Hypothalamus (tissue), 51 donors: ENCODE results near the gene MUC15.
"Not testable (repeated sequence)": the region's sequence is repeated elsewhere in the genome, so short reads cannot be mapped to it uniquely, and the experiment has no call there.

Experiments
- DNase-seq, 51 donors: peaks; one replicate each; lab custom pipeline; 2025; lab: John Stamatoyannopoulos, UW

MUC15 gene, protein sequence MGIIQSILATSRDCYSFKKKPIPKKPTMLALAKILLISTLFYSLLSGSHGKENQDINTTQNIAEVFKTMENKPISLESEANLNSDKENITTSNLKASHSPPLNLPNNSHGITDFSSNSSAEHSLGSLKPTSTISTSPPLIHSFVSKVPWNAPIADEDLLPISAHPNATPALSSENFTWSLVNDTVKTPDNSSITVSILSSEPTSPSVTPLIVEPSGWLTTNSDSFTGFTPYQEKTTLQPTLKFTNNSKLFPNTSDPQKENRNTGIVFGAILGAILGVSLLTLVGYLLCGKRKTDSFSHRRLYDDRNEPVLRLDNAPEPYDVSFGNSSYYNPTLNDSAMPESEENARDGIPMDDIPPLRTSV

GRCh38 chr11:26571861-26572654 lies at the start of gene MUC15:
TSS of gene MUC15 (minus strand) at chr11:26572263. CDS start at chr11:26567094, 5,169 bp downstream.
- no peak for DNase-seq

DNA sequence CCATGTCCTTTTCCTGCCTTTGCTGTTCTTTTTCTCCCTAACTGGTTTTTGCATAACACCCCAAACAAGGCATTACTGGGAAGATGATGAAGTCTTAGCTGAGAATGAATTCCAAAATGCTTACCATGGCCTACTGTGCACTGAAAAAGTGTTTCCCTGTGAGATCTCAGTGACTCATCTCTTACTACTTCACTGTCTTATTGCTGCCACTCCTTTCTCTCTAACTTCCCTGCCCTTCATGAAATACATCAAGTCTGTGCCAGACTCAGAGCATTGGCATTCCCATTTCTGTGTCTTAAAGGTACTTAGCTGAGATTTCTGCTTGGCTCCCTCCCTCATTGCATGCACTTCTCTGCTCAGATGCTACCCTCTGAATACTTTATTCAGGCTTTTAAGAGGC lies 49.1 kb upstream of the MUC15 start:
- no peak for DNase-seq

- DNase-seq, result no peak
Observed at GRCh38 chr11:26620282-26621045, 48.4 kb upstream of the MUC15 start.

- no peak for DNase-seq
Observed at GRCh38 chr11:26618441-26618840, 46.4 kb upstream of the MUC15 start.

DNA sequence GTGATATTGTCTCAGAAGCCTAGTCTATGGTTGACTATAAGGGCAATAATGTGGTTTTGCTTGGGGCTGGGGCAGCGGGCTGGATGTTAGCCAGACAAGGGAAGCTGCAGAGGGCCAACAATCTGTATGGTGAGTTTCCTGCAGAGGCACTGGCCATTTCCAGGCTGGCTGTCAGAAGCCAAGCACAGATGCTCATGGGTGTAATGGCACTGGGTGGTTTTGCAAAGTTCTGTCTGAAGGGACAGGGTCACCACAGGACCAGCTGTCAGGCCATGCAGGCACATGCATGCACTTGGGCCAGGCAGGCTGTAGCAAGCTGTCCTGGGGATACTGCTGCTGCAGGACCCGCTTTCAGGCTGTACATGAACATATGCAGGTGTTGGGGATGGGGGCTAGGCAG lies 41.7 kb upstream of the MUC15 start:
- no peak for DNase-seq

GRCh38 chr11:26608507-26609146 lies 36.6 kb upstream of the MUC15 start:
- no peak for DNase-seq

DNA sequence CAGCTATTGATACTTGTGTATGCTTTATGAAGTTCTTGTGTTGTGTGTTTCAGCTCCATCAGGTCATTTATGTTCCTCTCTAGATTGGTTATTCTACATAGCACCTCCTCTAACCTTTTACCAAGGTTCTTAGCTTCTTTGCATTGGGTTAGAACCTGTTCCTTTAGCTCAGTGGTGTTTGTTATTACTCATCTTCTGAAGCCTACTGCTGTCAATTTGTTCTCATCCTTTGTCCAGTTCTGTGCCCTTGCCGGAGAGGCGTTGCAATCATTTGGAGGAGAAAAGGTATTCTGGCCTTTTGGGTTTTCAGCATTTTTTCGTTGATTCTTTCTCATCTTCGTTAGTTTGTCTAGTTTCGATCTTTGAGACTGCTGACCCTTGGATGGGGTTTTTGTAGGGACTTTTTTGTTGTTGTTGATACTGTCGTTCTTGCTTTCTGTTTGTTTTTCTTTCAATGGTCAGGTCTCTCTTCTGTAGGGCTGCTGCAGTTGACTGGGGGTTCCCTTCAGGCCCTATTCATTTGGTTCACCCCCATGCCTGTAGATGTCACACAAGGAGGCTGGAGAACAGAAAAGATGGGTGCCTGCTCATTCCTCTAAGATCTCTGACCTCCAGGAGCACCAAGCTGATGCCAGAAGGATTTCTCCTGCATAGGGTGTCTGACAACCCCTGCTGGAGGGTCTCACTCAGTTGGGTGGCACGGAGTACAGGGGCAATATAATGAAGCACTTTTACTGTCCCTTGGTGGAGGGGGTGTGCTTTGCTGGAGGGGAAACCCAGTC lies 35.9 kb upstream of the MUC15 start:
- DNase-seq, result no peak

DNA sequence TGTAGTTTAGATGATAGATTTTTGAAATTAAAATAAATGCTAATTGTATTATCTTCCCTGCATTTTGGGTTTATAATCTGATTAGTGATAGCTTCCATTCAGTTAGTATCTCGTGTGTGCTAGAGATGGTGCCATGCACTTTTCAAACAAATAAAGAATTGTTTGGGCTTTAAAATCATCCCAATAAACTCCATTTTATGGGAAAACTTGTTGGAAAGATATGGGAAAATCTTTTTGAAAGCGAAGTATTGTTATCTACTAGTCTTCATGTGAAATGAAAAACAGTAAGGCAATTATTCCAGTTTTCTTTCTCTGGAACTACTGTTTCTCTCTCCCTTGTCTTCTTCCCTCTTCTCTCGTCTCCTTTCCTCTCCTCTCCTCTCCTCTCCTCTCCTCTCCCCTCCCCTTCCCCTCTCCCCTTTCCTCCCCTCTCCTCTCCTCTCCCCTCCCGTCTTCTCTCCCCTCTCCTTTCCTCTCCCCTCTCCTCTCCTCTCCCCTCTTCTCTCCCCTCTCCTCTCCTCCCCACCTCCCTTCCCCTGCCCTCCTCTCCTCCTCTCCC lies 27.9 kb upstream of the MUC15 start:
- no peak for DNase-seq

GRCh38 chr11:26599425-26599824 lies 27.4 kb upstream of the MUC15 start:
- no peak for DNase-seq

- DNase-seq, result no peak
Observed at GRCh38 chr11:26597899-26598298, 25.8 kb upstream of the MUC15 start.

DNA sequence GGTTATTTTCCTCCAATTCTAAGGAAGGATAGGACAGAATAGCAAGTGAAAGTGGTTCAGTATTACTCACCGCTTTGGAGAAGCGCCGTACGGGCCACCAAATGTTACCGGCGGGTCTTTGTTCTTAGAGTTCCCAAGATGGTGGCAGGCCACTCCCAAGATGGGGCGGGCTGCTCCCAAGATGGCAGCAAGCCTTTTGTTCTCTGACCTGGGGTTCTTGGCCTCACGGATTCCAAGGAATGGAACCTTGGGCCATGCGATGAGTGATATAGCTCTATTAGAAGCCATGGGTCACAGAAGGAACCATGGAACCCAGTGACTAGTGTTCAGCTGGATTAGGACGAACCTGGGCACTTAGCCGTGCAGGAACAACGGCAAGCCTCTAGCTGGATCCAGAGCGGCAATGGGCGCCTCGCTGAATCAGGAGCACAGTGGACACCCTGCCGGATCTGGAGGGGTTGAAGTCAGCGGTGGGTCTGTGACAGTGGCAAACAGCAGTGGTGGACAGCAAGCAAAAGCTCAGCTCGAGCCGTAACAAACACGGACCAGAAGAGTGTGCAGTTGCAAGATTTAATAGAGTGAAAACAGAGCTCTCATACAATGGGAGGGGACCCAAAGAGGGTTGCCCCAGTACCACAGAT lies 25.1 kb upstream of the MUC15 start:
- not testable (repeated sequence) for DNase-seq

DNA sequence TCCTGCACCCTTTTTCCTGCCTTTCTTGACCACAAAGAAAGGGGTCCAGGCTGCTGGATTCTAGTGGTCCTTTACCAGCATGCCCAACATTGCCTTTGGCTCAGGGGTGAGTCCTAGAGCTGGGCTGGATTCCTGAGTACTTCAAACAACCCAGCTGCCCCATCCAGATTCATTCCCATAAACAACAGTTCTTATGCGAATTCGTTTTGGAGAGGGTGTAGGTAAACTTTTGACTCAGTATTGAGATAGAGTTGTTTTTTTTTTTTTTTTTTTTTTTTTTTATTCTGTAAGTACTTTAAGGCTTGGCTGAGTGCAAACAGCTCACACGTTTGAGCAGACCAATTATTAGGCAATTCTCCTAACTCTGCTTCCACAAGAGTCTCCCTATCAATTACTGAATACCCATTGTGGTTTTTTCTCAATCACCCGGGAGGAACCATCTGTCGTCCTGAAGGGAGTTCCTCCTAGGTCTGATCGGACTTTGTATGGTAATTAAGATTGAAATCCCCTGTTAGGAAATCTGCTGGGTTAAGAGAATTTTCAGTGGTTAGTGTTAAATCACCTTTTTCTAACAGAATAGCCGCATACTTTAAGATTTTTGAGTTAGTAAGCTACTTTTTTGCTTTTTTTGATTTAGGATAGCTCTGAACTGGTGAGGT lies 23.3 kb upstream of the MUC15 start:
- DNase-seq, result not testable (repeated sequence)

- no peak for DNase-seq
Observed at GRCh38 chr11:26593691-26594090, 21.6 kb upstream of the MUC15 start.

DNA sequence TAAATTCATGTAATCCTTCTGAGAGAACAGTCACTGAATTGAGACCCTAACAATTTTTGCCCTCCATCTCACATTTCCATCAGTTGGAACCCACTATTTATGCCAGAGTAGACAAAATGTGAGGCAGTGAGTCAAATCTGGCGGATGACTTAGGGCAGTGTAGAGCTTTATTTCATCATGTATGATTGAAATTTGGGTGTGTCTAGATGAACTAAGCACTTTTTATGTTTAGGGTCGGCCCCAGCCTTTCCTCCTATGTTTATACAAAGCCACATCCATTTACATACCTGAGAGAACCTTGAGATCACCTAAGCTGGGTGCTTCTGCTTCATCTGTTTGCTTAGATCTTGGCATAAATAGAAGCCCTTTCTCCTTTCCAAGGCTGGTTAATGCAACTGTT lies 15.0 kb upstream of the MUC15 start:
- DNase-seq, result no peak

DNA sequence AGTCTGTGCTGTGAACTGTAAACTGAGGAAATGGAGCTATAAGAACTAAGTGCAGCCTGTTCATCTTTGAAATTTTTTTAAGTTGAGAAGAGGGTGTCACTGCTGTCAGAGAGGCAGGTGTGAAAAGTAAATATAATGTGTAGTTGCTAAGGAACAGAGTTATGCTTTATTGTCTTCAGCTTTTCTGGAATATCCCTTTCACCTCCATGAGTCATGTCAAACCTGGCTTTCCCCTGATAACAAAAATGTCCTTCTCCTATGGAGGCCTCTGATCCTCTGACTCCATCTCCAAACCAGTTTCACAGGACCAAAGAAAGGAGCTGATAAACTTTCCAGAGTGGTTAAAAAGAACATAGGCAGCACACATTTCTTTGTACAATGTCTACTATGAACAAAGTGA lies 12.8 kb upstream of the MUC15 start:
- no peak for DNase-seq

DNA sequence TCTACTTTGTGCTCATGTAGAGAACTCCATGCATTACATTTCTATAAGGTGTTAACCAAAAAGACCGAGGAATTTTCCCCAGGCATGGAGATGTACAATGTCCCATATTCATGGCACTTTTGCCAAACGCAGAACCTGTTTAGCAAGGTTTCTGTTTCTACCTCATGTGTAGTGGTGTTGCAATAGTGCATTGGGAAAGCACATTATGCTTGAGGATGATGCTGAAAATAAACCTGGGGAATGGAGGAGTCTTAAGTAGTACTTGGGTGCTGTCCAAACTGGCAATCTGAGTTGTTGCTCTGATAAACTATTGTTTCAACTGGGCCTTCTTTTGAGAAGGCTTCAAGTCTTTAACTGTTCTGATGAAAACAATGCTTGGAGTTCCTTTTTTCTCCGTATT lies 11.5 kb upstream of the MUC15 start:
- no peak for DNase-seq

DNA sequence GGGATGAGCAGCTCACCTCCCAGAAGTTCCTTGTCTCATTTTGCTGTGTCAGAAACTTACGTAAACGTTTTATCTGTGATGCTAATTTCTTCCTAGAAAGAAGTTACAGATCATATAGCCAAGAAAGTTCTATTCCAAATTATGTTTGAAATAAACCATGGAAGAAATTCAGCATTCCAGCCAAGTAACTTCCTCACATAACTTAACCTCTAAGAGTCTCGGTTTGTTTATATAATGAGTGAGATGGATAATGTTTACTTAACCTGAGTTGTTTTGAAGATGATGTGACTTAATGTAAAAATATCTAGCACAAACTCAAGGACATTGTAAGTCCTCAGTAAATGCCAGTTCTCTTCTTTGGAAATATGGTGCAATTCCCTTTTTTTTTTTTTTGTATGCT lies 8.9 kb upstream of the MUC15 start:
- no peak for DNase-seq

GRCh38 chr11:26579683-26580082 lies 7.6 kb upstream of the MUC15 start:
- DNase-seq, result no peak
